ES-I3 (cell line): ENCODE measurements around the gene KCNMB2.

Source experiments
- H3K36me3 ChIP-seq: 2 replicates; pipeline ENCODE4 v1.6.1; 2013; ENCODE audit warnings: mild to moderate bottlenecking, low read length, control low read depth, moderate library complexity; ENCODE audit not compliant: insufficient read depth
- H3K4me1 ChIP-seq: 2 replicates; pipeline ENCODE4 v1.6.1; 2013; ENCODE audit warnings: mild to moderate bottlenecking, control low read depth, low read length; ENCODE audit not compliant: insufficient read depth
- H3K9ac ChIP-seq: 2 replicates; pipeline ENCODE4 v1.6.1; 2013; ENCODE audit warnings: low read depth, mild to moderate bottlenecking, low read length, moderate library complexity
- H3K9me3 ChIP-seq: 2 replicates; pipeline ENCODE4 v1.6.1; 2013; ENCODE audit warnings: mild to moderate bottlenecking, low read length, moderate library complexity; ENCODE audit not compliant: control insufficient read depth, insufficient read depth

KCNMB2 gene

GRCh38 chr3:178703268-178703975, 167.2 kb downstream of the KCNMB2 start:
- Histone ChIP-seq H3K9ac (no peak overlapping the region), H3K4me1 (peaks cover 10% of the 10 kb centered on the region; the same call in 1 of the 2 replicates), H3K36me3 (no peaks in the 10 kb centered on the region), H3K9me3 (no peaks in the 10 kb centered on the region)

- no peaks in the 10 kb centered on the region for H3K9me3 ChIP-seq
- no peak overlapping the region for H3K9ac ChIP-seq
Measured at GRCh38 chr3:178705925-178706324, 169.7 kb downstream of the KCNMB2 start.

GRCh38 chr3:178706411-178706810, 170.2 kb downstream of the KCNMB2 start:
- H3K9me3 ChIP-seq = no peaks in the 10 kb centered on the region
- H3K9ac ChIP-seq = no peak overlapping the region
- H3K4me1 ChIP-seq = peaks cover 23% of the 10 kb centered on the region
- no peaks in the 10 kb centered on the region for H3K36me3 ChIP-seq

More at GRCh38 chr3:178705925-178706324, 169.7 kb downstream of the KCNMB2 start:
- Histone ChIP-seq H3K4me1 (peaks cover 23% of the 10 kb centered on the region), H3K36me3 (no peaks in the 10 kb centered on the region)

GRCh38 chr3:178707311-178708031, 171.2 kb downstream of the KCNMB2 start:
- Histone ChIP-seq H3K36me3 (no peaks in the 10 kb centered on the region), H3K9me3 (no peaks in the 10 kb centered on the region), H3K9ac (no peak overlapping the region), H3K4me1 (peaks cover 23% of the 10 kb centered on the region)

GRCh38 chr3:178709051-178709450, 172.8 kb downstream of the KCNMB2 start:
- H3K4me1 ChIP-seq = peaks cover 23% of the 10 kb centered on the region
- no peaks in the 10 kb centered on the region for H3K9me3 ChIP-seq
- H3K9ac ChIP-seq = no peak overlapping the region
- H3K36me3 ChIP-seq = no peaks in the 10 kb centered on the region

GRCh38 chr3:178711753-178712152, 175.5 kb downstream of the KCNMB2 start:
- H3K9me3 ChIP-seq = no peaks in the 10 kb centered on the region
- no peaks in the 10 kb centered on the region for H3K36me3 ChIP-seq
- no peak overlapping the region for H3K9ac ChIP-seq
- peaks cover 13% of the 10 kb centered on the region for H3K4me1 ChIP-seq

- Histone ChIP-seq H3K4me1 (peaks cover 13% of the 10 kb centered on the region), H3K9me3 (no peaks in the 10 kb centered on the region), H3K9ac (no peak overlapping the region), H3K36me3 (no peaks in the 10 kb centered on the region)
Measured at GRCh38 chr3:178712247-178712646, 176.0 kb downstream of the KCNMB2 start.

- Histone ChIP-seq H3K36me3 (no peaks in the 10 kb centered on the region), H3K9ac (no peak overlapping the region), H3K4me1 (peaks cover under 1% of the 10 kb centered on the region; the same call in 1 of the 2 replicates), H3K9me3 (no peaks in the 10 kb centered on the region)
Measured at GRCh38 chr3:178714925-178715832, 178.9 kb downstream of the KCNMB2 start.

GRCh38 chr3:178718995-178719635, 182.9 kb downstream of the KCNMB2 start:
- no peak overlapping the region for H3K9ac ChIP-seq
- H3K9me3 ChIP-seq = no peaks in the 10 kb centered on the region; the same call in 1 of the 2 replicates
- H3K4me1 ChIP-seq = no peaks in the 10 kb centered on the region
- no peaks in the 10 kb centered on the region for H3K36me3 ChIP-seq

- Histone ChIP-seq H3K36me3 (no peaks in the 10 kb centered on the region), H3K4me1 (no peaks in the 10 kb centered on the region), H3K9ac (no peak overlapping the region), H3K9me3 (no peaks in the 10 kb centered on the region)
Measured at GRCh38 chr3:178732824-178733223, 196.6 kb downstream of the KCNMB2 start.

- Histone ChIP-seq H3K9me3 (no peaks in the 10 kb centered on the region), H3K4me1 (no peaks in the 10 kb centered on the region), H3K9ac (no peak overlapping the region), H3K36me3 (no peaks in the 10 kb centered on the region)
Measured at GRCh38 chr3:178735032-178735674, 198.9 kb downstream of the KCNMB2 start.

- H3K36me3 ChIP-seq = no peaks in the 10 kb centered on the region
- no peaks in the 10 kb centered on the region for H3K9me3 ChIP-seq
- no peak overlapping the region for H3K9ac ChIP-seq
- H3K4me1 ChIP-seq = no peaks in the 10 kb centered on the region
Measured at GRCh38 chr3:178736300-178736699, 200.1 kb downstream of the KCNMB2 start.

- Histone ChIP-seq H3K4me1 (no peaks in the 10 kb centered on the region), H3K9me3 (no peaks in the 10 kb centered on the region), H3K9ac (no peak overlapping the region), H3K36me3 (no peaks in the 10 kb centered on the region)
Measured at GRCh38 chr3:178739720-178740119, 203.5 kb downstream of the KCNMB2 start.
